Measurements from ENCODE around the gene CD1B. TPM values are rescaled to one million over a fixed set of nuclear protein-coding genes. Genes with fewer than 3 reads are reported as not detected.

The CD1B gene
- total and polyA plus RNA-seq, 9 of the 15 experiments (the other 6 are each of a cell fraction or from before 2014, with no cell fraction given): not detected

DNA sequence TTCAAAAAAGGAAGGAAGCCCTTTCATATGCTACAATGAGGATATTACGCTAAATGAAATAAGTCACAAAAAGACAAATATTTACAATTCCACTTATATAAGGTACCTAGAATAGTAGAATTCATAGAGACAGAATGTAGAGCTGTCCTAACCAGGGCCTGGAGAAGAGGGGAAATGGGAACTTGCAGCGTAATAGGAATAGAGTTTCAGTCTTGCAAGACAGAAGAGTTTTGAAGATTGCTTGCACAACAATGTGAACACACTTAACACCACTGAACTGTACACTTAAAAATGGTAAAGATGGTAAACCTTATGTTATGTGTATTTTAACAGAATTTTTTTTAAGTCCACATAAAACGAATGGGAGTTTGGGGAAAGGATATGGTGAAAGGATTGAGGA is 2.9 kb downstream of the CD1B start (continued):
- no peak for TF ChIP-seq JUN (IDR thresholded peaks at IDR 0.05; ENCODE audit: borderline replicate concordance, low read depth, low read length)
- TF ChIP-seq JUN (CRISPR knock-in tag; IDR thresholded peaks at IDR 0.05; ENCODE audit: borderline replicate concordance): no peak

DNA sequence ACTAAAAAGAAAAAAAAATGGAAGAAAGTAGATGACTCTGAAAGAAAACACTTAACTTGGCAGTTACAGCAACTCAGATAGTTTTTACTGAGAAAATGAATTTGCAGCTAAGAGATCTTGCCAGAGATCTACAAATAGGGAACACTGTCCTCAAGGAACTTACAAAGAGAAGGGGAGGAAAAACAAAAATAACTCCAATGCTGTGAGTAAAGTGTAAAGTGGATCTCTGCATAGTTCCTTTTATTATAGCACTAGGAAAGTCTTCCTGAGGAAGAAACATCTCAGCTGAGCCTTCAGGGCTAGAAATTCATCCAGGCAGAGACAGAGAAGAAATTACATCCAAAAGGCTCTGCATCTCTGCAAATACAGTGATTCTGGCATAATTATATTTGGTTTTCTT is 3.9 kb downstream of the CD1B start:
- no peak overlapping the region for H3K9ac ChIP-seq (ENCODE audit: insufficient read depth in 1 of 2, low read depth in 2 of 2, low read length in 2 of 2)
- BruUV-seq (replicated peaks): no TSS peak
- H3K4me3 ChIP-seq: no peak overlapping the region
- in situ Hi-C loops (cut with MboI): no loop called here
- DNase-seq (ENCODE audit: extremely low read depth in 1 of 4, low spot score in 3 of 4) (no peak), ATAC-seq (no peak), FAIRE-seq (no peak)
- H3K27me3 ChIP-seq (ENCODE audit: control insufficient read depth in 2 of 2, insufficient read depth in 2 of 2, low read length in 2 of 2): no peaks in the 10 kb centered on the region
- no peak for TF ChIP-seq FOXJ2 (tag; IDR thresholded peaks at IDR 0.05)
- TF ChIP-seq, protein P1, sequence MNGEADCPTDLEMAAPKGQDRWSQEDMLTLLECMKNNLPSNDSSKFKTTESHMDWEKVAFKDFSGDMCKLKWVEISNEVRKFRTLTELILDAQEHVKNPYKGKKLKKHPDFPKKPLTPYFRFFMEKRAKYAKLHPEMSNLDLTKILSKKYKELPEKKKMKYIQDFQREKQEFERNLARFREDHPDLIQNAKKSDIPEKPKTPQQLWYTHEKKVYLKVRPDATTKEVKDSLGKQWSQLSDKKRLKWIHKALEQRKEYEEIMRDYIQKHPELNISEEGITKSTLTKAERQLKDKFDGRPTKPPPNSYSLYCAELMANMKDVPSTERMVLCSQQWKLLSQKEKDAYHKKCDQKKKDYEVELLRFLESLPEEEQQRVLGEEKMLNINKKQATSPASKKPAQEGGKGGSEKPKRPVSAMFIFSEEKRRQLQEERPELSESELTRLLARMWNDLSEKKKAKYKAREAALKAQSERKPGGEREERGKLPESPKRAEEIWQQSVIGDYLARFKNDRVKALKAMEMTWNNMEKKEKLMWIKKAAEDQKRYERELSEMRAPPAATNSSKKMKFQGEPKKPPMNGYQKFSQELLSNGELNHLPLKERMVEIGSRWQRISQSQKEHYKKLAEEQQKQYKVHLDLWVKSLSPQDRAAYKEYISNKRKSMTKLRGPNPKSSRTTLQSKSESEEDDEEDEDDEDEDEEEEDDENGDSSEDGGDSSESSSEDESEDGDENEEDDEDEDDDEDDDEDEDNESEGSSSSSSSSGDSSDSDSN (IDR thresholded peaks at IDR 0.05; ENCODE audit: borderline replicate concordance in 1 of 2, low read depth in 2 of 2, low read length in 2 of 2): no peak
- no peak for TF ChIP-seq NFXL1 (CRISPR knock-in tag; IDR thresholded peaks at IDR 0.05)
- no peak for TF ChIP-seq CBX3 (IDR thresholded peaks at IDR 0.05; ENCODE audit: borderline replicate concordance in 1 of 2, low read length in 2 of 2)
- no peaks in the 10 kb centered on the region for H3K9me1 ChIP-seq (ENCODE audit: control insufficient read depth, insufficient read depth, low read length)
- H4K20me1 ChIP-seq (replicated peaks; ENCODE audit: control insufficient read depth, insufficient read depth, low read length): no peaks in the 10 kb centered on the region
- no peak overlapping the region for H3K27ac ChIP-seq (ENCODE audit: extremely low read depth, low read depth, low read length)
- no peaks in the 10 kb centered on the region for H3K4me1 ChIP-seq (replicated peaks in 1 of 2; ENCODE audit: control insufficient read depth in 2 of 2, insufficient read depth in 2 of 2, low read length in 2 of 2)
- no peak overlapping the region for H2AFZ ChIP-seq (ENCODE audit: low read depth, low read length)
- ChIA-PET POLR2A (no interaction called here), CTCF (ENCODE audit: low intra/inter-chr PET ratio) (interaction anchor here (0.6 kb wide), 1 partner anchor 356 kb away, joined by 3 read pairs; no protein-coding TSS in a partner anchor)
- H3K79me2 ChIP-seq (ENCODE audit: control insufficient read depth, insufficient read depth, low read length): no peaks in the 10 kb centered on the region
- H3K9me3 ChIP-seq (replicated peaks; ENCODE audit: control insufficient read depth, insufficient read depth, low read depth, low read length): no peaks in the 10 kb centered on the region
- no peaks in the 10 kb centered on the region for H3K36me3 ChIP-seq (ENCODE audit: control insufficient read depth, insufficient read depth, low read length)
- H3K4me2 ChIP-seq (ENCODE audit: insufficient read depth, low read length): no peak overlapping the region
- intact Hi-C loops (cut with micrococcal nuclease): no loop called here

Measured in K562 (cell line).